HG02884 (cell line): ENCODE measurements around the gene HNRNPA2B1.
A peak's percentile ranks its signal among the peaks of the same experiment; 100 is the strongest.

Experiments used
- ATAC-seq: cut with Tn5 transposase; IDR thresholded peaks from one replicate; pipeline ENCODE4 v1.9.1; 2021; ENCODE audit warnings: mild to moderate bottlenecking, moderate library complexity; ENCODE audit not compliant: unreplicated experiment

HNRNPA2B1 gene

DNA sequence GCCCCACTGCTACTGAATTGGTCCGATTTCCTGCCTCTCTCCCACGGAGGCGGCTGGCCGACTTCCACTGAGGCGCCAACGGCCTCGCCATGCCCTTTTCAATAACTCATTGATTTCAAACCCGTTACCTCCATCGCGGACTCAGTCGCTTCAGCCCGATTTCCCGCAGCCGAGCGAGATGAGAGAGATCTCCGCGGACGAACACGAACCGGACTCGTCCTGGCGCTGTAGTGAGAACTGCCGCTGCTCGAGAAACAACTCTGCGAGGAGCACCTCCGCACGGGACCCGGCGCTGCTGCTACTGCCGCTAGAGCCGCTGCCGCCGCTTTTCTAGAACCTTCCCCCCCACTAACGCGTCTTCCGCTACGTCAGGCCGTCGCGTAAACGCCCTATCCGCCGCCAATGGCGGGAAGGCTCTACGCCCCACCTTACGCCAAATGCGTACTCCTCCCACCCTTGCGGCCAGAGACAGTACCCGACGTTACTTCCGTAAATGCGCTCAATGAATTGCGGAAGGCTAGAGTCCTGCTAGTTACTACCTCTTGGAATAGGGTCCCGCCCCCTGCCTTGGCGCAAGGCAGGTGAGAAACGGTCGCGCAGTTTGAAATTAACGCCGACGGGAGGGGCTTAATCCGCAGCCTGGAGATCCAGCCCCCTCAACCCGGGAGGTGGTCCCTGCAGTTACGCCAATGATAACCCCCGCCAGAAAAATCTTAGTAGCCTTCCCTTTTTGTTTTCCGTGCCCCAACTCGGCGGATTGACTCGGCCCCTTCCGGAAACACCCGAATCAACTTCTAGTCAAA, at the start of gene HNRNPA2B1:
Gene HNRNPA2B1, minus strand, starts transcription at position 303 of the 803 bp plus-strand sequence. Its CDS starts 169 bp downstream, at position 134.
- peak; percentile 52 for ATAC-seq

GRCh38 chr7:26250239-26250638, 49.7 kb upstream of the HNRNPA2B1 start:
- no peak for ATAC-seq

DNA sequence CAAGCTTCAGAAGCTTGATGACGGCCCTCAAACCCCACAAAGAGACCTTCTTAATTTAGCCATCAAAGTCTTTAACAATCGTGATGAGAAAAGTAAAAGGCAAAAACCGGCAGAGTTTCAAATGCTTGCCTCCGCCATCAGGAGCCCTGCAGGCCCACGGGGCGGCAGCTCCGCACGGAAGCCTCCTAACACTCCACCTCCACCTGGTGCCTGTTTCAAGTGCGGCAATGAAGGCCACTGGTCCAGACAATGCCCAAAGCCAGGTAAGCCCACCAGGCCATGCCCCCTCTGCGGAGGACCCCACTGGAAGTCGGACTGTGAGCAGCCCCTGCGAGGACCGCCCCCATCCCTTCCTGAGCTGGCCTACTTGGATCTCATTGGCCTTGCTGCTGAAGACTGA, 44.6 kb upstream of the HNRNPA2B1 start:
- ATAC-seq = no peak

GRCh38 chr7:26238032-26238431, 37.5 kb upstream of the HNRNPA2B1 start:
- no peak for ATAC-seq

DNA sequence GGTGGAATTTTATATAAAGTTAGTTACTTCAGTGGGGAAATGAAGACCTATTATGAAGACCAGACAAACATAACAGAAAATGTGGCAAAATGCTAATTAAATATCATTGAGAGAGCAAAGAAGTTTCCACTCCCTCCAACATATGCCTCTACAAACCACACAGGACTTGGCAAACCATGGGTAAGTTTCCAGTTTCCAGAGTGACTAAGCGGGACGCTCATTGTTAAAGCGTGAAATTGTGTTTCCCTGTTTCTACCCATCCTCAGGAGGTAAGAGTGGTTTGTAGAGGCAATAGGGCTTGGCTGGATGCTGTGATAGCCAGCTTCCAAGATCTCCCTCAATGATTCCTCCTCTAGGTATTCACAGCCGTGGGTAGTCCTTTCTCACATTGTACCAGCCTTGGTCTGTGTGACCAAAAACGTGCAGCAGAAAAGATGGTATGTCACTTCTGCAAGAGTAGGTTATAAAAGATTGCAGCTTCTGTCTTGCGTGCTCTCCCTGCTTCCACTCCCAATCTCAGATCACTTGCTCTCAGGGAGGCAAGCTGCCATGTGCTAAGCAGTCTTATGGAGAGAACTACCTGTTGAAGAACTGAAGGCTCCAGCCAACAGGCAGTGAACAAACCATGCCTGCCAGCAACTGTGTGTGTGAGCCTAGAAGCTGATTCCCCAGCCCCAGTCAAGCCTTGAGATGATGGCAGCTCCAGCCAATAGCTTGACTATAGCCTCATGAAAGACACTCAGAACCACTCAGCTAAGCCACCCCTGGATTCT, 36.7 kb upstream of the HNRNPA2B1 start:
- ATAC-seq = no peak

- ATAC-seq = no peak
Observed at GRCh38 chr7:26233902-26234511, 33.5 kb upstream of the HNRNPA2B1 start.

DNA sequence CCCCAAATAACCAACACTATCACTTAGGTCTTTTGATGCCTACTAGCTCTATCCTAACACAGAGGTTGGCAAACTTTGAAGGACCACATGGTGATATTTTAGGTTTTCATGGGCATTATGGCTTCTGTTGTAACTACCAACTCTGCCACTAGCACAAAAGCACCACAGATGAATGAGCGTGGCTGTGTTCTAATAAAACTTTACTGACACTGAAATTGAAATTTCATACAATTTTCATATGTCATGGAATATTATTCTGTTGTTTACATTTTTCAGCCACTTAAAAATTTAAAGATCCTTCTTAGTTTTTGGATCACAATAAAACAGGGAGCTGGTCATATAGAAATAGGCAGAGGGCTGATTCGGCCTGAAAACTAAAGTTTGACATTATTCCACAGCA, 27.4 kb upstream of the HNRNPA2B1 start:
- ATAC-seq = no peak

- ATAC-seq = no peak
Observed at GRCh38 chr7:26224359-26224758, 23.8 kb upstream of the HNRNPA2B1 start.

GRCh38 chr7:26216049-26216448, 15.5 kb upstream of the HNRNPA2B1 start:
- ATAC-seq = no peak

- no peak for ATAC-seq
Observed at GRCh38 chr7:26213807-26214515, 13.4 kb upstream of the HNRNPA2B1 start.

GRCh38 chr7:26212921-26213718, 12.6 kb upstream of the HNRNPA2B1 start:
- ATAC-seq = no peak

DNA sequence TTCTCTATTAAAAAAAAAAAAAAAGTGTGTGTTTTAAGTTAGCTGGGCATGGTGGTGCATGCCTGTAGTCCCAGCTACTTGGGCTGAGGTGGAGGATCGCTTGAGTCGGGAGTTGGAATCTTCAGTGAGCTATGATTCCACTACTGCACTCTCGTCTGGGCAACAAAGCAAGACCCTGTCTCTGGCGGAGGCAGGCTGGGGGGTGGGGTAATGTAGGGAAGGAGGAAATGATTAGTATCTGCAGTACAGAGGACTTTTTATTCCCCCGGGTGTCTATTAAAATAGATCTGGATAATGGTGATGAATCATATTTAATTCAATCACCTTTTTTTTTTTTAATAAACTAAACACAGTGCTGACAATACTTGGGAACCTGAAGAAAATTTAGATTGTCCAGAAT, 7.5 kb upstream of the HNRNPA2B1 start:
- ATAC-seq = no peak

GRCh38 chr7:26203016-26203415, 2.5 kb upstream of the HNRNPA2B1 start:
- ATAC-seq = no peak

DNA sequence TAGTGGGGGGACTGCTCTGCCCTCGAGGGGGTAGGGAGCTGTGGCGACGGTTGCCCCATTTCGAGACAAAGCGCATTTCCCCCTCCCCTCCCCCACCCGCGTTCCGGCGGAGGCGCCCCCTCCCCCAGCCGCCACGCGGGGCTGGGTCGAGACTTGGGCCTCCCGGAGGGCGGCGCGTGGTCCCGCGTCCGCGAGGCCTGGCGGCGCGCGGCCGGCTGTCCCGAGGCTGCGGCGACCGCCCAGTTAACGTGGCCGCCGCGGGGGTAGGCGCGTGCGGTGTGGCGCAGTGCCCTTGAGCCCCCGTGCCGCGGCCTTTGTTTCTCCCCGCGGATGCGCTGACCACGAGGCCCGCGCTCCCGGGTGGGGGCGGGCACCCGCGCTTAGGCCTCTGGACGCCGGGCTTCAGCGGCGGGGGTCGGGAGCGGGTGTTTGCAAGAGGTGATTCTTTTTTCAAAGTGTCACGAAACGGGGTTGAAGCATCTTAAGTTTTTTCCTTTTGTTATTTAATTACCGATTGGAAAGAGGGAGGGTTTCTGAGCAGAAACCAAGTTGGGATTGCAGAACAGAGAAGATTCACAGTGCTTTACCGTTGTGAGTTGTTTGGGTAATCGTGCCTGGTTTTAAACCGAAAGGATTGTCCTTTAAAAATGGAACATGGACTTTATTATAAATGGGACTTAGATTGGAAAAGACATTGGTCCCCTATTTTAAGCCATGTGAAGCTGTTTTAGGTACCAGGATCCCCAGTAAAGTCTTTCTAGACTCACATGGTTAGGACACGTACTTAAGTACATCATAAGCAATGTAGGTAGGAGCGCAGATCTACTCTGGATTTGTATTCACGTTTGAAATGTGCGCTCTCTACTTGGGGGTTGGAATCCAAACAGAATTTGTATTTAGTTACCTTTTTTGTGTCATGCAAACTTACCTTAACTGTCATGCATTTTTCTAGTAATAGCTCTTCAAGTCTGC, 1.8 kb upstream of the HNRNPA2B1 start:
- ATAC-seq = no peak

GRCh38 chr7:26201247-26202018, 887 bp upstream of the HNRNPA2B1 start, which contains the start of gene CBX3:
Gene CBX3 (plus strand): TSS chr7:26201745. CDS start chr7:26202999, 1,254 bp downstream.
- peak; percentile 39 for ATAC-seq

GRCh38 chr7:26200038-26200443, 505 bp downstream of the HNRNPA2B1 start:
- ATAC-seq = no peak

GRCh38 chr7:26199301-26200037, 1.1 kb downstream of the HNRNPA2B1 start:
- no peak for ATAC-seq

- ATAC-seq = no peak
Observed at GRCh38 chr7:26198781-26199169, 1.8 kb downstream of the HNRNPA2B1 start.
